HG03469 (cell line): ENCODE results near the gene HLCS.

Experiments
- ATAC-seq: cut with Tn5 transposase; IDR thresholded peaks from one replicate; pipeline ENCODE4 v1.9.1; 2021; ENCODE audit warnings: mild to moderate bottlenecking, moderate library complexity, moderate number of reproducible peaks; ENCODE audit not compliant: unreplicated experiment

The HLCS gene

GRCh38 chr21:36889401-36889800 lies 77.1 kb downstream of the HLCS start:
- ATAC-seq, result no peak

DNA sequence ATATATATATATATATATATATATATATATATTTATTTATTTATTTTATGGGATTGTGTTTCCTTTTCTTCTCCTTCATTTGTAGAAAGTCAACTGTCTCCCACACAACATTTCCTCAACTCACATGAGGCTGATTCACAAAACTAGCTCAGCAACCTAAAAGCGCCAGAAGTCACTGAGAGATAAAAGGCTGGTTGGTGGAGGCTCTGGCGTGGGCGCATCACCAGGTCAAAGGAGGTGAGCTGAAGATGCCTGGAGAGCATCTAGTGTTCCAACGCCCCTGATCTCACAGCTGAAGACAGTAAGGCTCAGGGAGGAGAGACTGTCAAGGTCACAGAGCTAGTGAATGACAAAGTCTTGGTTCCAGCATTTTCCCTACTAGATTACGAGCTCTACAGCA lies 78.0 kb downstream of the HLCS start:
- ATAC-seq, result no peak

DNA sequence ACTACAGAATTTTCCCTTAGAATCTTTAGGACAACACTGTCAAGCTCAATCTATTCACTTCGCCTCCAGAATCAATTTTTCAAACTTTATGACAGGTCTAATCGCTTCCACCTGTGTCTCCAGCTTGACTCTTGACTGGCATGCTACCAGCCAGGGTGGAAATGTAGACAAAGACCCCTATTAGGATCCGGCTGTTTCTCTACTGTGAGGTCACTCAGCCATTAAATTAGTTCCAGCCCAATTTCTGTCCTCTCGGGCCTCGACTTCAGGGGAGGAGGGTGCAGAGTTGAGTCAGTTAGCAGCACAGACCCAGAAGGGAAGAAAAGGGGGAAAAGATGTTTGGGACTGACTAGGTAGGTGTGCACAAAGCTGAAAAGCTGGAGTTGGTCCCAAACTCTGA lies 78.5 kb downstream of the HLCS start:
- no peak for ATAC-seq

- ATAC-seq, result no peak
Observed at GRCh38 chr21:36883532-36884486, 82.7 kb downstream of the HLCS start.

DNA sequence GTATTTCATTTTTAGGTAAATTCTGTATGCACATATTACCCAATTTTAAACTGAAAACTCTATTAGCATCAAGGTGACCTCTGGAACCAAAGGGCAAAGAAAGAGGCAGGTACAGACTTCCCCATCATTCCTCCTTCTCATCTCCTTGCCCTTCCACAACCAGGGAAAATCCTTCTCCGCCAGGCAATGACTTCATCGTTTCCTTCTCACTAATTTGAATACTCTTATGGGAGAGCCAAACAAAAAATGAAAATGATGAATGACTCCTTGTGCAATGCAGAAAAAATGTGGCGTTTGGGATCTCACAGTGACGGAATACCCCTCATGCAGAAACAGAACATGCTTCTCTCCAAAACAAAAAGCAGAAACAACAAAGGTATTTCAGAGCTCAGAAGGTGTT lies 83.7 kb downstream of the HLCS start:
- no peak for ATAC-seq

DNA sequence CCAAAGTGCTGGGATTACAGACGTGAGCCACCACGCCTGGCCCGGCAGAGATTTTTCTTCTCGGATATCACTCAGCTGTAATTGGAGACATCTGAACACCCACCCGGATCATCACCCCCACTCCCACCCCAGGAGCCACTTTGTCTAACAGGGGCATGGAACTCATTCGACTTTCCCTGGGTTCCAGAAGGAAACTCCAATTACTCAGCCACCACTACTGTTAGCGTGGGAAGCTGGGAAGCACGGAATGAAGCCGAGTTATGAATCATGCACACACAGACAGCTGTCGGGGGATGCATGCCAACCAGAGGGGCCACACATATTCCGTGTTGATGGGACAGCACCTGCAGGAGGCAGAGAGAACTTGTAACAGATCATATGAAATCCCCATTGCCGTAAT lies 85.2 kb downstream of the HLCS start:
- ATAC-seq, result no peak

- ATAC-seq, result no peak
Observed at GRCh38 chr21:36879827-36880226, 86.6 kb downstream of the HLCS start.

GRCh38 chr21:36877741-36878140 lies 88.7 kb downstream of the HLCS start:
- ATAC-seq, result no peak

GRCh38 chr21:36874665-36875064 lies 91.8 kb downstream of the HLCS start:
- no peak for ATAC-seq

DNA sequence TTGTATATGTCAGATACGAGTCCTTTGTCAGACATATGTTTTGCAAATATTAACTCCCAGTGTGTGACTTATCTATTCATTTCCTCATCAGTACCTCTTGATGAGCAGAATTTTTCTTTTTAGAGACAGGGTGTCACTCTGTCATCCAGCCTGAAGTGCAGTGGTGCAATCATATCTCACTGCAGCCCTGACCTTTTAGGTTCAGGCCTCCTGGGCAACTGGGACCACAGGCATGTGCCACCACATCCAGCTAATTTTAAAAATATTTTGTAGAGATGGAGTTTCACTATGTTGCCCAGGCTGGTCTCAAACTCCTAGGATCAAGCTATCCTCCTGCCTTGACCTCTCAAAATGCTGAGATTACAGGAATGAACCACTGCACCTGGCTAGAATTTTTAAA lies 93.0 kb downstream of the HLCS start:
- ATAC-seq, result no peak

- ATAC-seq, result no peak
Observed at GRCh38 chr21:36867291-36867905, 99.1 kb downstream of the HLCS start.

DNA sequence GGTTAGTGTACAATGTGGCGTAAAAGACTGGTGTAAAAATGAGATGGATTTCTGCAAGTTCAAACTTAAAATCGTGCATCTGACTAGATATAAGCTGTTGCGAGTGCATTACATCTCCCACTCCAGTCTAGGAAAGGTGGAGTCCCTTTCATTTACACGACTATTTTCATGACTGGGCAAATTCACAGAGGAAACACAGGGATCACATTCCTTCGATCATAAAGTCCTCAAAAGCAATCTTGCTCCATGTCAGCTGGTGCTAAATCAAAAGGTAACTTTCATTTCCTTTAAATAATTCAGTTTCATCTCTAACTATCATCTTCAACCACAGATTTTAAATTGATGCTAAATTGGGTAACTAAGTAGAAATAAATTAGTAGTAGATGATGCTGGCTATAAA lies 100.0 kb downstream of the HLCS start:
- ATAC-seq, result no peak

DNA sequence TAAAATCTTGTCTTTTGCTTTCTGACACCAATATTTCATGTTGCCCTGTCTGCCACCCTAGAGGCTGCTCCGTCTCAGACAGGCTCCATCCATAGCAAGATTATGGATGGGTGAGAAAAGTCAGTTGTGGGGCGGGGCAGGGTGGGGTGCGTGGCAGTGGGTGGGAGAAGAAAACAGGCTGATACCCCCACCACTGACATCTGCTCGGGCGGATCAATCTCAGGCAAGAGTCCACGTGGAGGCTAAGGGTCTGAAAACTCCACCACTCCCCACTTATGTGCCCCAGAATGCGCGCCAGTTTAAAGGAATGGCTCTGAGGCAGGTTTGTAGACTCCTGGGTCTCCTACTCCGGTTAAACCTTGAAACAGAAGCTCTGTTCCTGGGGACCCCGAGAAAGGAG lies 101.5 kb downstream of the HLCS start:
- no peak for ATAC-seq

GRCh38 chr21:36863260-36863659 lies 103.2 kb downstream of the HLCS start:
- ATAC-seq, result no peak

DNA sequence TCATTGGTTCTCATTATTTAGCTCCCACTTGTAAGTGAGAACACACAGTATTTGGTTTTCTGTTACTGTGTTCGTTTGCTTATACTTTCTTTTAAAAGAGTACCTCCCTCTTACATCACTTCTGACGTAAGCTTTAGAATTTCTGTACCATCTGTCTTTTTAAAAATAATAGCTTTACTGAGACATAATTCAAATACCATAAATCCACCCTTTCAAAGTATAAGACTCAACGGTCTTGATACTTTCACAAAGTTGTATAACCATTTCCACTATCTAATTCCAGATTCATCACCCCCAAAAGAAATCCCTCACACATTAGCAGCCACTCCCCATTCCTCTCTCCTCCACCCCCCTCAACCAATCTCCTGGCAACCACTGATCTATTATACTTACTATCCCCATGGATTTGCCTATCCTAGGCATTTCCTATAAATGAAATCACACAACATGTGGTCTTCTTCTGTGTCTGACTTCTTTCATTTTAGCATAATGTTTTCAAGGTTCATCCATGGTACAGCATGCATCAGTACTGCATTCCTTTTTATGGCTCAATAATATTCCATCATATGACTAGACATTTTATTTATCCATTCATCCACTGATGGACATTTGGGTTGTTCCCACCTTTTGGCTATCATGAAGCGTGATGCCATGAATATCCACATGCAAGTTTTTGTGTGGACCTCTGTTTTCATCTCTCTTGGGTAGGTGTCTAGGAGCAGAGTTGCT lies 104.7 kb downstream of the HLCS start:
- no peak for ATAC-seq

DNA sequence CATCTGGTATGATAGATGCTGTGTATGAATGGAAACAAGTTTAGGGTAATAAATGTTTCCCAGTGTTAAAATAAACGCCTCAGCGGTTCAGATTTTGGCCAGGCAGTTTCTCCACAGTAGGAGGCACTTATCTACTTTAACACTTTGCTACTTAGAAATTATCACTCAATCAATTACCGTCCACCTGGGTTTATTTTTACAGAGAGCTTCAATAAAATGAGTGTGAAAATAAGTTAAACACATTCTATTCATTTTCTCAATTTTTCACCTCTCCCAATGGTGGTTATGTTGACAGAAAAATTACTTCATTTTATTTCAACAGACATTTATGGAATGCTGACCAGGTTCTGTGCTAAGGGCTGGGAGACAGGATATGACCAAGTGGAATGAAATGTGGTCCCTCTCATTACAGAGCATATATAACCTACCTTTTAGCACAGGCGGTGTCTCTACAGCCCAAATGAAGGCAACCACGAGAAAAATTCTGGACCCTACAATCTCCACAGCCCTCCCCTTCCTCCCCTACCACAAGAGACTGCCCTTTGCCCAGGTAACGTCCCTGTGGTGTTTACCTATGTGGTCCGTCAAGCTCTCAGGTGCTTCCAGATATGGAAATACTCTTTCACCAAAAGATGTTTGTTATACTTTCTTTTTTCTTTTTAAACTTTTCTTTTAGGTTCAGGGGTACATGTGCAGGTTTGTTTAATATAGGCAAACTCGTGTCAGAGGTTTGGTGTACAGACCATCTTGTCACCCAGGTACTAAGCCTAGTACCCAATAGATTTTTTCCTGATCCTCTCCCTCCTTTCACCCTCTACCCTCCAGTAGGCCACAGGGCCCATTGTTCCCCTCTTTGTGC lies 105.5 kb downstream of the HLCS start:
- ATAC-seq, result no peak

DNA sequence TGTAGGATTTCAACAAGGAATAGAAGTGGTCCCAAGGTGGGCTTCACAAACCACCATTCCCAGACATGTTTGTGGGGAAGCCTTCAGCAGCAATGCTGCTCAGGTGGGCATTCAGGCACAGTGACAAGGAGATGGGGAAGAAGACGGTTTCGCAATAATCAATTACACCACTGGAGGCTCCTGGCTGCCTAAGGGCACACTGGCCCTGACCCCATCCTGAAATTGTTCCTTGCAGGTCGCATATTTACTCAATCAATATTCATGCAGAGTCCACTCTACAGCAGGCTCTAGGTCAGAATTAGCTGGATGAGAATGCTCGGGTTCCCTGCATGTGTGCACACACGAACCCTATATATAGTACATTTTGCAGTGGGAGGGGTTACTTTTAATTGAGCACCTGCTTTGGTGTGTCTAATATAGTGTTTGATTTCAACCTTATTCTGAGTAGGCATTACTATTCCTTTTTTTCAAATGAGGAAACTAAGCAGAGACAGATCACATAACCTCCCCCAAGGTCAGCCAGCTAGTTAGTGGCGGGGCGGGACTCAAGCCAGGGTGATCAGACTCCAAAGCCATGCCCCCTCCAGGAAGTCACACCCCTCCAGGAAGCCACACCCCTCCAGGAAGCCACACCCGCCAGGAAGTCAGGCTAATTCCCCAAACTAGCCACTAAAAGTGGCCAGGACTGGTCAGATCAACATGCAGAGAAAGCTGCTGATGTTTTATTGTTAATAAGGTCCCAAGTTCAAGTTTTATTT lies 106.5 kb downstream of the HLCS start:
- ATAC-seq, result no peak

DNA sequence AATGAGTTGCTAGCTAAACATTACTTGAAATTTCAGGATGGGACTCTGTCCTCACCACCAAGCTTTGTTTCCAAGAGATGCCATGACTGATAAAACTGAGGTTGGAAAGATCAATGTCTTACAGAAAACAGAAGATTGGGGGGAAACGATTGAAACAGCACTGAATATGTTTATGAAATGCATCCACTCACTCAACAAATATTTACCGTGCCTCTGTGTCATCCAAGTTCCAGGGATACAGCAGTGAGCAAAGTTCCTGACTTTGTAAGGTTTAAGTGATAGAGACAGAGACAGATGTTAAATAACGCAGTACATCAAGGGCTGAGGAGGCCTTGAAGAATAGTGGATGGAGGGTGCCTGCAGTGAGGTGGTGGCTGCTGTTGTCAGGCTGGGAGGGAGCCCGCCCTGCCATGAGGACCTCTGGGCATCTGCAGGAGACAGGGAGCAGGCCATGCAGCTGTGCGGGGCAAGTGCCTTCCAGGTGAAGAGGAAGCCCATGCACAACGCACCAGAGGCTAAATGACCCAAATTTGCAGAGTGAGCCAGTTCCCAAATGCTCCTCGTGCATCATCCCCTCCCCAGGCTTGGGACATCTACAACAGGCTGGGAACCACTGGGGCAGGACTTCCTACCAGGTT lies 108.0 kb downstream of the HLCS start:
- ATAC-seq, result no peak

- ATAC-seq, result no peak
Observed at GRCh38 chr21:36856643-36857042, 109.8 kb downstream of the HLCS start.

DNA sequence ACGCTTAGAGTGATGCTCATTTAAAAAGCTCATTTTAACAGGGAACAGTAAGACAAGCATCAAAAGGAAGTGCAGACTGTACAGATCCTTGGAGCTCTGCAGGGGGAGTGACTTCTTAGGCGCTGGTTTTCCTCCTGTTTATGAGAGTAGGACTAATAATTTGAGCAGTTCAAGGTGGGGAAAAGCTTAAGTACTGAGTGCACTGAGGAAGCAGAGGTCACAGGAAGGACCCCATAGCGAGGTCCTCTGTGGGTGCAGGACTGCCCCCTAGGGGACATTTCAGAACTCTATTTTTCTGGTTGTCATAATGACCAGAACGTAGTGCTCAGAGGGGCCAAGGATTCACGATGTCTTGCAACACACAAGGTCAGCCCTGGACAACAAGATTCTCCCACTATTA lies 112.1 kb downstream of the HLCS start:
- no peak for ATAC-seq
